HUDEP-2 (cell line): Measurements from ENCODE around the gene ARPC1A.
A peak's percentile ranks its signal among the peaks of the same experiment; 100 is the strongest.
"Not testable (repeated sequence)": the region's sequence is repeated elsewhere in the genome, so short reads cannot be mapped to it uniquely, and the experiment has no call there.

Experiments used
- DNase-seq, 76 experiments: peaks; one replicate each; lab custom pipeline; 2025; ENCODE audit not compliant: unreplicated experiment in 76 of 76; lab: John Stamatoyannopoulos, UW

Gene ARPC1A

DNA sequence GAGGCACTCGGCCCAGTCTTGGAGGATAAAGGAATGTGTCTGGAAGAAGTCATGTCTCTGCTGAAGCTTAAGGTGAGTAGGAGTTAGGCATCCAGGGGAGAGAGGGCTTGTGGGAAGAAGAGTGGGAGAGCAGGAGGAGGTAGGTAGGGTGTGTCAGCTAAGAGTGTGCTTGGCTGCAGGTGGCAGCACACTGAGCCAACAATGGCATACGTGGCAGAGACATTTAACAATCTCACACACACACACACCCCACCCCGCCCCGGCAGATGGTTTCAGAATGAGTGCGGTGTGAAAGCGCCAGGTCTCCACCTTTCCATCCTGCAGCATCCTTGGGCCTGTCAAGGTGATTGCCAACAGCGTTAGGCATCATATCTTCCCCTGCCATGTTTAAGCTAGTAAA, 11.2 kb upstream of the ARPC1A start:
- DNase-seq, result peak in 1 of 76 experiments; percentile 2

- DNase-seq, result no peak
Observed at GRCh38 chr7:99320371-99320770, 5.3 kb upstream of the ARPC1A start.

GRCh38 chr7:99322659-99323058, 3.0 kb upstream of the ARPC1A start:
- not testable (repeated sequence) for DNase-seq

GRCh38 chr7:99324559-99324958, 1.1 kb upstream of the ARPC1A start:
- DNase-seq, result no peak

DNA sequence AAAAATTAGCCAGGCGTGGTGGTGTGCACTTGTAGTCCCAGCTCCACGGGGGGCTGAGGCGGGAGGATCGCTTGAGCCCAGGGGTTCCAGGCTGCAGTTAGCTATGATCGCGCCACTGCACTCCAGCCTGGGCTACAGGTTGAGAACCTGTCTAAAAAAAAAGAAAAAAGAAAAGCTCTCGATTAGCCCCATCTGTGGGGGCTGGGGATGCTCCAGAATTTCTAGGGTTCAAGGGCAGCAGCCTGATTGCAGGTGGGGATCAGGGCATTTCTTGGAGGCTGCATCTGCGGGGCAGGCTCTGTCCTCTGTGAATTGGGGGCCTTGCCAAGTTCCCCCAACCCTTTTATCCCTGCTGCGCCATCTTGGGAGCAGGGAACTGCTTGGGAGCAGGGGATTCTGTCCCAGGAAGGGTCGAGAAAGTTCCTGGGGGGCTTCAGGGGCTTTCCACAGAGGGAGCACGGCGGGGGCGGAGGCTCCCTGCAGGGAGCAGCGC, 651 bp upstream of the ARPC1A start:
- DNase-seq, result no peak

- DNase-seq, result no peak
Observed at GRCh38 chr7:99326408-99326782, 697 bp downstream of the ARPC1A start.

DNA sequence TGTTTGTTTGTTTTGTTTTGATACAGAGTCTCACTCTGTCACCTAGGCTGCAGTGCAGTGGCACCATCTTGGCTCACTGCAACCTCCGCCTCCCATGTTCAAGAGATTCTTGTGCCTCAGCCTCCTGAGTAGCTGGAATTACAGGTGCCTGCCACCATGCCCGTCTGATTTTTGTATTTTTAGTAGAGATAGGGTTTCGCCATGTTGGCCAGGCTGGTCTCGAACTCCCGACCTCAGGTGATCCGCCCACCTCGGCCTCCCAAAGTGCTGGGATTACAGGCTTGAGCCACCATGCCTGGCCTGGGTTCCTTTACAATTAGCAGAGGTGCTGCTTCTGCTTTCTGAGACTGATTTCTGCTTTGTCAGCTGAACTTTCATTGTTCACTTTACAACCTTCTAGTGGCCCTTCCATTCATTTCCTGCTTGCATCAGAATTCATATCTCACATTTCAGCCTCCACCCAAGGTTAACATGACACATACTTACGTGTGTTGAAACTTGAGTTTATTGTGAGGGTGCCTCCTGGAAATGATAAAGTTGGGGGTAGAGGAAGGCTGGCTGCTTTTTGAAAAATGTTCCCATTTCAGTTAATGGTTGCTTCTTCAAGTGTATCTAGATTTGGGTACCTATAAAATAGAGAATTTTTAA, 4.7 kb downstream of the ARPC1A start:
- peak in 33 of 76 experiments; percentile 2 to 63 (median 25) for DNase-seq

- DNase-seq, result no peak
Observed at GRCh38 chr7:99331002-99331401, 5.3 kb downstream of the ARPC1A start.

- no peak for DNase-seq
Observed at GRCh38 chr7:99339595-99339994, 13.9 kb downstream of the ARPC1A start.

DNA sequence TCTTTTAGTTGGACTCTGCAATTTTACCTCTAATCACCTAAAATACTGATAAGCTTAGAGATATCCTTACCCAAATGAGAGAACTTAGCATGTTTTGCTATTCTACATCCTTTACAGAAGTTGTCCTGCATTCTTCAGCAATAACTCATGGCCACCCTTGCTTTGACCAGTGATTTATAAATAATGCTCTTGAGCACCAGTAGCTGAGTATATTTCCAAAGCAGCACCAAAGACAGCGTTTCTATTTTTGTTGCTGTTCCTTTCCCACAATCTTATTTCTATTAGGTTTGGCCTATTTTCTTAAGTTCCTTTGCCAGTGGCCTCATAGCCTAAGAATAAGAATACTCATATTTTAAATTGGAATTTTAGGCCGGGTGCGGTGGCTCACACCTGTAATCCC, 15.0 kb downstream of the ARPC1A start:
- DNase-seq, result no peak

DNA sequence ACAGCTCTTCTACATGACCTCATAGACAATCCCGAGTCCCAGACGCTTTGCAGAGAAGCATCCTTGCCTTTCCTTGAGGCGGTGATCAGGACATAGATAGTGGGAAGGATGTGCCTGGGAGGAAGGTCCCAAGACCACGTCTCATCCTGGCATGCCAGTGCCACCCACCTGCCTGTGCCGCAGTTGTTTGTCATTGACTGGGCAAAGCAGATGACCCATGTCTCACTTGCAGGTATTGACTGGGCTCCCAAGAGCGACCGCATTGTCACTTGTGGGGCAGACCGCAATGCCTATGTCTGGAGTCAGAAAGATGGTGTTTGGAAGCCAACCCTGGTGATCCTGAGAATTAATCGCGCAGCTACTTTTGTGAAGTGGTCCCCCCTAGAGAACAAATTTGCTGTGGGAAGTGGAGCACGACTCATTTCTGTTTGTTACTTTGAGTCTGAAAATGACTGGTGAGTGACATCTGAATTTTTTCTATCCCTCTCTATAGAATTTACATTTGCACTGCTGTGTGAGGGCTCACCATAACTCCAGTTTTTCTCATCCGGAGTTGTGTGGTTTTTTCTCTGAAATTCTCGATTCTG, 18.5 kb downstream of the ARPC1A start:
- DNase-seq, result no peak

DNA sequence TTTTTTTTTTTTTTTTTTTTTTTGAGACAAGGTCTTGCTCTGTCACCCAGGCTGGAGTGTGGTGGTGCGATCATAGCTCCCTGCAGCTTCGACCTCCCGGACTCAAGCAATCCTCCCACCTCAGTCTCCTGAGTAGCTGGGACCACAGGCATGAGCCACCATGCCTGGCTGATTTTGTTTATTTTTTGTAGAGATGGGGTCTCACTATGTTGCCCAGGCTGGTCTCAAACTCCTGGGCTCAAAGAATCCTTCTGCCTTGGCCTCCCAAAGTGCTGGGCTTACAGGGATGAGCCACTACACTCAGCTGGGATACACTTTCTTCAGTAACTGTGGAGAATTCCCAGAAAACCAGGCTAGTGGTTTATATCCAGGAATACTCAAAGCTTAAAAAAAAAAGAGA, 24.9 kb downstream of the ARPC1A start:
- not testable (repeated sequence) for DNase-seq

DNA sequence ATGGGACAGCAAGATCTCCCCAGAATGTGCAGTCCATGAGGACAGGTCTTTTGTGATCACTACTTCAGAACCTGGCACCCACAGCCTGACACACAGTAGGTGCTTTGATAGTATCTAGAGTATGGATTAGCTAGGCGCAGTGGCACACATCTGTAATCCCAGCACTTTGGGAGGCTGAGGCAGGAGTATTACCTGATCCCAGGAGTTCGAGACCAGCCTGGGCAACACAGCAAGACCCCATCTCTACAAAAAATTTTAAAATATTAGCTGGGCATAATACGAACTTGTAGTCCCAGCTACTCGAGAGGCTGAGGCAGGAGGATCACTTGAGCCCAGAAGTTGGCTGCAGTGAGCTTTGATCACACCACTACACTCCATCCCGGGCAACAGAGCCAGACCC, 26.5 kb downstream of the ARPC1A start:
- DNase-seq, result no peak

GRCh38 chr7:99355098-99355497, 29.4 kb downstream of the ARPC1A start:
- DNase-seq, result no peak

- DNase-seq, result no peak
Observed at GRCh38 chr7:99357701-99358490, 32.2 kb downstream of the ARPC1A start.

DNA sequence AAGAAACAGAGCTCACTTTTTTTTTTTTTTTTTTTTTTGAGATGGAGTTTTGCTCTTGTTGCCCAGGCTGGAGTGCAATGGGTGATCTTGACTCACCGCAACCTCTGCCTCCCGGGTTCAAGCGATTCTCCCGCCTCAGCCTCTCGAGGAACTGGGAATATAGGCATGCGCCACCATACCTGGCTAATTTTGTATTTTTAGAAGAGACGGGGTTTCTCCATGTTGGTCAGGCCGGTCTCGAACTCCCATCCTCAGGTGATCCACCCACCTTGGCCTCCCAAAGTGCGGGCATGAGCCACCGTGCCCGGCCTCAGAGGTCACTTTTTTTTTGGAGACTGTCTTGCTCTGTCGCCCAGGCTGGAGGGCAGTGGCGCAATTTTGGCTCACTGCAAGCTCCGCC, 32.8 kb downstream of the ARPC1A start:
- not testable (repeated sequence) for DNase-seq

DNA sequence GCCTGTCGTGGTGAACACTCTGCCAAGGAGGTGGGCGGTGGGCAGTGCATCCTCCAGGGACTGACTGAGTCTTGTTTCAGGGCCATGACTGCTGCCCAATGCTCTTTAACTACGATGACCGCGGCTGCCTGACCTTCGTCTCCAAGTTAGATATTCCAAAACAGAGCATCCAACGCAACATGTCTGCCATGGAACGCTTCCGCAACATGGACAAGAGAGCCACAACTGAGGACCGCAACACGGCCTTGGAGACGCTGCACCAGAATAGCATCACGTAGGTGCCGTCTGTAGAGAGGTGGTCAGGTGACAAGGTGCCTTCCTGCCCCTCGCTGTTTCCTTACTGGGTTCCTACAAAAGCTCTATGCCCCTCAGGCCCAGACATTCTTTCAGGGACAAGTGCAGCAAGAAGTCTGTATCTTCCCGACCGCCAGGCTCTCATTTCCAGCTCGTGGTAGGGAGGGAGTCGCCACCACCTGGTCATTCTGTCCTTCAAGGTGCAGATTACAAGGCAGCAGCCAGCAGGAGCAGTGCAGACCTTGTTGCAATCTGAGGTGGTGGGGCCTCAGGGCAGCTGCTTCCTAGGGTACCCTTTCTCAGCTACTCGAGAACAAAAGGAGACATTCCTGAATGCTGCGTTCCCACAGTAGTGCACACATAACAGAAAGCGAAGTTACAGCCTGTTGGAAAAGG, 33.9 kb downstream of the ARPC1A start:
- no peak for DNase-seq

GRCh38 chr7:99362801-99363200, 37.1 kb downstream of the ARPC1A start:
- no peak for DNase-seq

GRCh38 chr7:99363286-99363685, 37.6 kb downstream of the ARPC1A start:
- DNase-seq, result no peak

DNA sequence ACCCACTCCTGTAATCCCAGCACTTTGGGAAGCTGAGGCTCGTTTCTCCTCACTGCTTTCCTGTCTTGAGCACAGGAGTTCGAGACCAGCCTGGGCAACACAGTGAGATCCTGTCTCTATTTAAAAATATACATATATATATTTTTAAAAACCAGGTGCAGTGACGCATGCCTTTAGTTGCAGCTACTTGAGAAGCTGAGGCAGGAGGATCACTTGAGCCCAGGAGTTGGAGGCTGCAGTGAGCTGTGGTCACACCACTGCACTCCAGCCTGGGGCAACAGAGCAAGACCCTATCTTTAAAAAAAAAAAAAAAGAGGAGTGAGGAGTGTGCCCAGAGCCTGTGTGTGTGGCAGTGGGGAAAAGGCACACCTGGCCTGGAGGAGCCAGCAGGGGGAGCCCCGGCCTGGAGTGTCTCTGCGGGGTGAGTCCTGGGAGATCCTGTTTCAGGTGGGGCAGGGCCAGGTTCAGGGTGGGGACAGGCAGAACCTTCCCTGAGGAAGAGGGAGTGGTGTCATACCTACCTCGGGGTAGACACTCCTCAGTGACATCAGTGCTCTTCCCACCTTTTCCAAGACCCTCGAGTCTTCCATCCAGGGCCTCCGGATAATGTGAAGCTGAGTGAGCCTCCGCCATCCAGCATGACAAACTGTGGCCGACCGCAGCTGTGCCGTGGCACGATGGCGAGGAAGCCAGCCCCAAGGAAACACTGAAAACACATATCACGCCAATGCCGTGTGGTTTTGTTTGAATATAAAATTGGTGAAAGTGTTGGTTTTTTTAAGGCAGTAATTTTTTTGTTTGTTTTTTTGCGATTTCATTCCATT, 39.8 kb downstream of the ARPC1A start:
- DNase-seq, result peak in 29 of 76 experiments; percentile 2 to 37 (median 14)
